GM21367 (cell line): ENCODE measurements around the gene CHST13.

ENCODE experiments used
- ATAC-seq: cut with Tn5 transposase; IDR thresholded peaks from one replicate; pipeline ENCODE4 v1.9.1; 2021; ENCODE audit not compliant: unreplicated experiment

CHST13 gene

DNA sequence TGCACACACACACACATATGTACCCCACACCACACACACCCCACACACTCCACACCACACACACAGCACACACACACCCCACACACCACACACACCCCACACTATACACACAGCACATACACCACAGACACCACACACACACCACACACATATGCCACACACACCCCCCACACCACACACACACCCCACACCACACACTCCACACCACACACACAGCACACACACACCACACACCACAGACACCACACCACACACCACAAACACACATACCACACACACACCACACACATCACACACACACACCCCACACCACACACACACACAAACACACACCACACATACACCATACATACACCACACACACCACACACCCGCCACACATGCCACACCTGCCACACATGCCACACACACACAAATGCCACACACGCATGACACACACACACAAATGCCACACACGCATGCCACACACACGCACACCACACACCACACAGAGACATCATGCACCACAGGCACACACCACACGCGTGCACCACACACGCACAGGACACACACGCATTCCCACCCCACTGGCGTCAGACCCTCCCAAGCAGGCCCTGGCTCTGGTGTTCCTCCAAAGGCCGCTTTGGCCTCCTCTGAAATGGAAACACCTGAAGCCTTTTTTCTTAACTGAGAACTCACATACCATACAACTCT lies 15.7 kb downstream of the CHST13 start:
- ATAC-seq: no peak

DNA sequence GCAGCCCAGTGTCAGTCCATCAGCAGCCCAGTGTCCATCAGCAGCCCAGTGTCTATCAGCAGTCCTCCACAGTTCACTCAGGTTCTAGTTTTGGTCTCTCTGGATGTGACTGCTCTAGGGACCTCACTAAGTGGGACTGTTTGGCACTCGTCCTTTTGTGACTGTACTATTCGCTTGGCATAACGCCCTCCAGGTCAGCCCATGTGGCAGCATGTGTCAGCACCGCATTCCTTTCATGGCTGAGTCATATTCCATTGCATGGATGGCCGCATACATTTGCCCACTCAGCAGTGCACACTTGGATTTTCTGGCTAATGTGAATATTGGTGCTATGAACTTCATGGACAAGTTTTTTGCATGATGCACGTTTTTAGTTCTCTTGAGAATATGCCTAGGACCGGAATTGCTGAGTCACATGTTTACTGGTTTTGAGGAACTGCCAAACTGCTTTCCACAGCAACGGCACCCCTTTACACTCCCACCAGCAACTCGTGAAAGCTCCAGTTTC lies 16.4 kb downstream of the CHST13 start:
- no peak for ATAC-seq

DNA sequence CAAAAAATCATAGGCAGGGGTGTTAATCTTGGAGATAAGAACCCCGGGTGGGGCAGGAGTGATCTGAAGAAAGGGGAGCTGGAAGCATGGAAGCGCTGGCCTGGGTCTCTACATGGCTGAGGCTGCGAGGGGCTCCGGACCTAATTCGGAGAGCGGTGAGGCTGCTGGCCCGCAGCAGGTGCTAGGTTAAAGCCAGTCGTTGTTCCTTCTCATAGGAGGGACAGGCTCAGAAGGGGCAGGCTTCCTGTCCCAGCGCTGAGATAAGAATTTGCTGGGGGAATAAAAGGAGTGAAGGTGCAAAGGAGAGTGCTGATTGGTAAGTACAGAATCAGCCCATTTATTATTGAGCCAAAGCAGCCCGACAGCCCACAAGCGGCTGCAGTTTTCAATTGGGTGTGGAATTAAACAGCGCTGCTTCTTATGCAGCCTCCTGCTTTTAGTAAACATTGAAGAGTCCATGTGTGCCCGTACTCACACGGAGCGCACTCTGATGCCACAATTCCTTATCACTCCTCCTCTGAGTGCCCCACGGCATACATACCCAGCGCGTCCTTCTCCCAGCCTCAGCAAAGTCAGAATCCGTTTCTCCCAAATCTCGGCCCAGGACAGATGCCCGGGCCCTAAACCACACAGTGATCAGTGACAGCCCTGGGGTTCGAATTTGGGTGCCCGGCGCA lies 17.1 kb downstream of the CHST13 start:
- no peak for ATAC-seq

DNA sequence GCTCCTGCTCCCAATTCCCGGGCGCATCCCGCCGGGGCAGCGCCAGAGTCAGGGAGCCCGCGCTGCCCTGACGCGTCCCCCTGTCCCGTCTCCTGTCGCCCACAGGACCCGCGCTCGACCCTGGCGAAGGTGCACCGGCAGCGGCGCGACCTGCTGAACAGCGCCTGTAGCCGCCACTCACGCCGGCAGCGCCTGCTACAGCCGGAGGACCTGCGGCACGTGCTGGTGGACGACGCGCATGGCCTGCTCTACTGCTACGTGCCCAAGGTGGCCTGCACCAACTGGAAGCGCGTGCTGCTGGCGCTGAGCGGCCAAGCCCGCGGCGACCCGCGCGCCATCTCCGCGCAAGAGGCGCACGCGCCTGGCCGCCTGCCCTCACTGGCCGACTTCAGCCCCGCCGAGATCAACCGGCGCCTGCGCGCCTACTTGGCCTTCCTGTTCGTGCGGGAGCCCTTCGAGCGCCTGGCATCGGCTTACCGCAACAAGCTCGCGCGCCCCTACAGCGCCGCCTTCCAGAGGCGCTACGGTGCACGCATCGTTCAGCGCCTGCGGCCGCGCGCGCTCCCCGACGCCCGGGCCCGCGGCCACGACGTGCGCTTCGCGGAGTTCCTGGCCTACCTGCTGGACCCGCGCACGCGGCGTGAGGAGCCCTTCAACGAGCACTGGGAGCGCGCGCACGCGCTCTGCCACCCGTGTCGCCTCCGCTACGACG lies 17.8 kb downstream of the CHST13 start:
- no peak for ATAC-seq

DNA sequence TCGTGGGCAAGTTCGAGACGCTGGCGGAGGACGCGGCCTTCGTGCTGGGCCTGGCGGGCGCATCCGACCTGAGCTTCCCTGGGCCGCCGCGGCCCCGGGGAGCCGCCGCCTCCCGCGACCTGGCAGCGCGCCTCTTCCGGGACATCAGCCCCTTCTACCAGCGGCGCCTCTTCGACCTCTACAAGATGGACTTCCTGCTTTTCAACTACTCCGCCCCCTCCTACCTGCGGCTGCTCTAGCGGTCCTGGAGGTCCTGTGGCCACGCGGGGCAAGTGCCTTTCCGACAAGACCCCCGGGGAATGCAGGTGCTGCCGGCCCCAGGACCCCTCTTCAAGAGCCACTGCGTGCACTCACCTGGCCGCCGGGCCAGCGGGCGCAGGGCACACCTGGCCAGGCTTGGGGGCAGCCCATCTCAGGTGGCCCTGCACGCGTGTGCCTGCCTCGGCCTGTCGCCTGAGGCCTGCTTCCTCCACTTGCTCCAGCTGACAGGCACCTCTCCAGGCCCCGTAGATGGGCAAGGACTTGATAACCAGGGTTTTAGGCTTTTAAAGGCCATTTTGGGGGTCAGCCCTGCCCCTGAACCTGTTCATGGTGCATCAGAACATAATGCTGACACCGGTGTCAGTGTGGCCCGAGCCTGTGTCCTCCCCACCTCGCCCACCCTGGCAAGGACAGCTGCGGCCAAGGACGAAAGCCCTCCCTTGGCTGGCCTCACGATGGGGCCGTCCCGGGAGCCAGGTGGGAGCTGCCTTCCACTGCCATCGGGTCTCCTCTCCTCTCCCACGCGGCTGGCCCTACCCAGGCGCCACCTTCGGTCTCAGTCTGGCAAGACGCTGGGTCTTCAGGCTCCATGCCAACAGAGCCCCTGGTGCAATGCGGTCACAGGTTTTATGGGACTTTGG lies 18.6 kb downstream of the CHST13 start:
- no peak for ATAC-seq

DNA sequence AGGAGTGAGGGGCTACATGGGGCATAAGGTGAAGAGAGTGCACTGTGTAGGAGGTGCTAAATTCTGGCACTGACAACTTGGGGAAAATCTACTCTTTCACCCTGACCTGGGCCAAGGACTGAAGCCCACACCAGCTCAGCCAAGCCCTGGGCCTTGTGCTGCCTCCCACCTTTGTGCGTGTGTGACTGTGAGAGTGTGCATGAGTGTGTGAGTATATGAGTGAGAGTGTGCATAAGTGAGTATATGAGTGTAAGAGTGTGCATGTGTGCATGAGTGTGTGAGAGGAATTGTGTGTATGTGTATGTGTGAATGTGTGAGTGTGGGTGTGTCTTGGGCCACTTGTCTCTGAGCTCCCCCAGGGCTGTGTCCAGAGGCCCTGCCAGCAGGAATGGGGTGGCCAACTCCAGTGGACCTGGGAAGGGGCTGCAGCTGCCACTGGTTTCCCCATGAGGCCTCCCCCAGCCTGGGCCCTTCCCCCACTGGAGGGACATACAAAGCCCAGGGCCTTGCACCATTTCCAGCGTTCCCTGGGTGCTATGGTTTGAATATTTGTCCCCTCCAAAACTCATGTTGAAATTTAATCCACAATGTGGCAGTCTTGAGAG lies 19.6 kb downstream of the CHST13 start:
- ATAC-seq: no peak

GRCh38 chr3:126544596-126545281 lies 20.8 kb downstream of the CHST13 start:
- no peak for ATAC-seq

- no peak for ATAC-seq
These were observed 21.6 kb downstream of the CHST13 start for GRCh38 chr3:126545544-126545943.

DNA sequence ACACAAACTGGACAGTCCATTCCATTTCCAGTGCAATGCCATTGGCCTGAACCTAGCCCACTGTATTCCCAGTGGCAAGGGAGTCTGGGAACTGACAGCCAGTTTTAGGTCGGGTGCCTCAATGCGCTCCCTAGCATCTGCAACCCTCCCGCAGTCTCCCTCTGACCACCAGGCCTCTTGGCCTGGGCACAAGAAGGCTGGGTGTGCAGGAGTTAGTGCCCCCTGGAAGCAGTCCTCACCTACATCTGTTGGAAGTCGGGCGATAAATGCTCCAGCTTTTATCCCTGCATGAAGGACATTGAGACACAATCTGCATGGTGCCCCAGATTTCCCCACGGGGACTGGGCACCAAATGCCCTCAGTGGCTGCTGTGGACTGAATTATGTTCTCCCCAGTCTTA lies 22.1 kb downstream of the CHST13 start:
- ATAC-seq: no peak

GRCh38 chr3:126546549-126547239 lies 22.7 kb downstream of the CHST13 start:
- no peak for ATAC-seq

DNA sequence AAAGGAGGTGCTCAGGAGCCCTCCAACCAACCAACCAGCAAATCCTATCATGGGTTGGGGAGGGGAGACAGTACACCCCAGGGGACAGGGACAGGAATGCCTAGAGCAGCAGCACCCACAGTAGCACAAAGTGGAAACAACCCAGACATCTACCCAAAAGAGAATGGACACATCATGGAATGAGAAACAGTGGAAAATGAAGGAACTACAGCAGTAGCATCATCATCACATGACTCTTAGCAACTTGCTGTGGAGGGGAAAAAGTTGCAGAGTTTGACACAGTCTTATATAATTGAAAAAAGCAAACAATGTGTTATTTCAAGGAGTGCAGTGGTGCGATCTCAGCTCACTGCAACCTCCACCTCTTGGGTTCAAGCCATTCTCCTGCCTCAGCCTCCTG lies 23.8 kb downstream of the CHST13 start:
- ATAC-seq: no peak

DNA sequence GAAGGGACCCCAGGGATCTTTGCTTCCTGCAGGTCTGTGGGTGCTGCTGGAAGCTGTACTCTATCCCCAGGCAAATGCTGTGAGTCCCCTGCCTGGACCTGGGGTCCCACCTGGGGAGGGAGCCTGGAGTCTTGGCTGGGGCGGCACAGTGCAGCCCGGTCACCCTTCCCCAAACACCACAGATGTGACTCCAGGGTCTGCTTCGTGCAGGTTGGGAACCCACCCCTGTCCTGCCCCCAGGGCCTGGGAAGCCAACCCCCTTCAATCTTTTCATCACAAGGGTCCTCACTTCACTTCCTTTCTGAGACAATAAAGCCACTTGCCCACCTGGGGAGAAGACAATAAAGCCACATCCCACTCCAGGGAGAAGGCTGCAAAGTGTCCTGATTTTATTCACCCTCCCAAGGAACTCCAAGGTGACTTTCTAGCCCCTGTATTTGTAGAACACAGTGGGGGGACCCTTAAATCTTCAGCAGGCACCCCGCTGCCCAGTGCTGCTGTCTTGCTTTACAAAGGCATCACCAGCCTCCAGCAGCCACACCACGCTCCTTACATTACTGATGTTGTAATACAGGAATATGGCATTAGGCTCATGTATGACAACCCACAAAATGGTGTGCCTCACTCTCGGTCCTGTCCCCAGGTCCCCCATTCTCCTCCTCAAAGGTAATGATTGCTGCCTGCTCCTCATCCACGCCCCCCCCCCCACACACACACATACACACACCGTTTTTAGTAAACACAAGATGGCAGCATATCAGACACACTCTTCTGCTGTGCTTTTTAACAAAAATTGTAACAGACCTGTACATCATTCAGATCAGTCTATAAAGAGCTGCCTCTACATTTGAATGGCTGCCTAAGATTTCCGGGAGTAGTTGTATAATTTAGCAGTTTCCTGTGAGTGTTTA lies 24.9 kb downstream of the CHST13 start:
- ATAC-seq: no peak

DNA sequence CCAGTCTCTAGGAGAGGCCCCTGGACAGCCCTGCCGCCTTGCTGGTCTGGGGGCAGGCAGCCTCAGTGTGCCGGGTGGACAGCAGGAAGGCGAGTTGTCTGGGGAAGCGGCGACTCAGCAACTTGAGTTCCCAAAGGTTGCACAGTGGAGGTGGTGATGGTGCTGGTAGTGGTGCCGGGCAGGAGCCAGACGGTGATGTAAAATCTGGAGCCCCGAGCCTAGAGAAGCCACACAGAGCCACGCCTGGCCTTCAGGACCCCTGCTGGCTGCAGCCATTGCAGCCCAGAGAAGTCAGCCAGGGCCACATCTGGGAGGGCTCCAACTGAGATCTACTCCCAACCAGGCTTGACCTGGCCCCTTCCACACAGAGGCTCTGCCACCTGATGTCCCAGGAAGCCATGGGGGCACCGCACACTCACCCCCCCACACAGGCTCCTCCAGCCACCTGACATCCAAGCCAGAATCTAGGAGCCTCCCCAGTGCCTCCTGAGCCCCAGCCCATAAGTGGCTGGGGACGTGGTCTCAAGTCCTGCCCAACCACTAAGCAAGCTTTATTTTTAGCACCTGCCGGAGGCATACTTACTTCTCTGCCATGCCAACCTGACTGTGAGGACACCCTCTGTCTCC lies 26.0 kb downstream of the CHST13 start:
- ATAC-seq: no peak

- no peak for ATAC-seq
These were observed 26.6 kb downstream of the CHST13 start for GRCh38 chr3:126550488-126551051.

DNA sequence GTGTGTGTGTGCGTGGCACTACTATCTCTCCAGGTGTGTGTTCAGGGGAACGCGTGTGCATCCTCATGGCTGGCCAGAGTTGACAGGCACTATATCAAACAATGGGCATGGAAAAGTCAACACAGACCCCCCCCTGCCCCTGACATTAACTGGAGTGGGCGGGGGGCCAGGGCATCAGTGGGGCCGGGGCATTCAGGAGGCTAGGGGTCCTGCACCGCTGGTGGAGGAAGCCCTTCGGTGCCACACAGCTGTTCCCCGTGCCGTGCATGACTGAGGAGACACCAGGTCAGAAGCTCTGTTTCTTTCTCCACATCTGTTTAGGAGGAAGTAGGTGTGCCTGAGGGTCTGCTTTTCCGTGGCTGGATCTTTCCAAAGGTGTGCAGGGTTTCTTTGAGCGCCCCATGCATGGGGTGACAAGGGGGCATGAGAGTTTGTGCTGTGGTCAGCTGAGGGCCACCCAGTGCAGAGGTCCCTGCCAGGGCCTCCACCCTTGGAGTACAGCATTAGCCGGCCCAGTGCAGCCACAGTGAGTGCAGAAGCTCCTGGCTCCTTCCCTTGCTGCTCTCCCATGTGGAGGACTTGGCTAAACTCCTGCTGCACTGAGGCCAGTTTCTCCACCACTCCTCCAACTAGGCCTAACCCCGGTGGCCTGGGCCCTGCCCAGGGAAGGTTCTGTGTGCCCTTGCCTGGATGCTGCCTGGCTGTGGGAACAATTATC lies 27.3 kb downstream of the CHST13 start:
- ATAC-seq: no peak

DNA sequence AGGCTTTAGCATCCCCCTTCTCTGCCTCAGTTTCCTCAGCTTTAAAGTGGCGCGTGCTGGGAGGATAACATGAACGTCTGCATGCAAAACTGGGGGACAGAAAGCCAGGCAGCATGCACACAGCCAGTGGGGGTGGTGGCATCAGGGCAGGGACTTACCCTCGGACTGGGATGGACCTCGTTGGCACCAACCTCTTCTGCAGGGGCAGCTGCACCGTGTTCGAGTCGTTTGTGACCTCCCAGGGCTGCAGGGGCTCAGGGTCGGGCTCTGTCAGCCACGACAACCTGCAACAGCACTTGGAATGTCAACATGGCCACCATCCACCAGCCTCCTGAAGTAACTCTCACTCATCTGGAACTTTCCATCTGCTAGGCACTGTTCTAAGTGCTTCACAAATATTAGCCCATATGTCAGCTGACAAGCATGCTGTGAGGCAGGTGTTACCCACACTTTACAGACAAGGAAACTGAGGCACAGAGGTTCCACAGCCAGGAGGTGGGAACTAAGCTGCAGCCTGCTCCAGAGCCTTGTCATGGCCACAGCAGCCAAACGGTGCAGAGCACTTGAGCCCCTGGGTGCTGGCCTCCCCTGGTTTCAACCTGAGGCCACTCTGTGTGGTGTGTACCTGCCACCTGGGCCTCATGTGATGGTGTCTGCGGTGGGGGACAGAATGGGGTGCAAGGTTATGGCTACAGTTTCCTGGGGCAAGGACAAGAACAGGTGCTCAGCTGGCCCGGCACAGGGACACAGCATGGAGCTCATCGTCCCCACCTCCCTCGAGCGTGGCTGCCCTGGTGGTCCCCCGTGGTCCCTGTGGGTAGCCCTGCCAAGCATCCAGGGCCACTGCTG lies 28.1 kb downstream of the CHST13 start:
- no peak for ATAC-seq
